Measurements from ENCODE around the gene AKT1. TPM values are rescaled to one million over a fixed set of nuclear protein-coding genes. Genes with fewer than 3 reads are reported as not detected.

The AKT1 gene
- polyA plus RNA-seq, 1 donor, result 97.5 TPM

GRCh38 chr14:104804481-104805325 lies 9.2 kb upstream of the AKT1 start:
- Histone ChIP-seq H3K27me3 (ENCODE audit: control insufficient read depth, insufficient read depth, low read length) (no peaks in the 10 kb centered on the region), H3K9me3 (ENCODE audit: control insufficient read depth, low read depth, low read length) (peaks cover 2% of the 10 kb centered on the region), H3K27ac (ENCODE audit: low read length) (no peak overlapping the region), H3K36me3 (ENCODE audit: control insufficient read depth, insufficient read depth, low read length) (no peaks in the 10 kb centered on the region), H3K4me3 (ENCODE audit: low read length) (no peak overlapping the region), H3K4me1 (ENCODE audit: control insufficient read depth, insufficient read depth, low read length) (peaks cover 23% of the 10 kb centered on the region)
- DNase-seq, result no peak
- WGBS (ENCODE audit: insufficient coverage, low lambda C conversion rate), result no CpG with 5 or more reads among the region's 18 CpGs

GRCh38 chr14:104803912-104804410 lies 8.4 kb upstream of the AKT1 start:
- H3K27ac ChIP-seq (ENCODE audit: low read length), result no peak overlapping the region
- H3K9me3 ChIP-seq (ENCODE audit: control insufficient read depth, low read depth, low read length), result peaks cover 2% of the 10 kb centered on the region
- H3K36me3 ChIP-seq (ENCODE audit: control insufficient read depth, insufficient read depth, low read length), result no peaks in the 10 kb centered on the region
- H3K4me3 ChIP-seq (ENCODE audit: low read length), result no peak overlapping the region
- peaks cover 26% of the 10 kb centered on the region for H3K4me1 ChIP-seq (ENCODE audit: control insufficient read depth, insufficient read depth, low read length)
- no peak for DNase-seq
- WGBS (ENCODE audit: insufficient coverage, low lambda C conversion rate), result no CpG with 5 or more reads among the region's 15 CpGs
- H3K27me3 ChIP-seq (ENCODE audit: control insufficient read depth, insufficient read depth, low read length), result no peaks in the 10 kb centered on the region

DNA sequence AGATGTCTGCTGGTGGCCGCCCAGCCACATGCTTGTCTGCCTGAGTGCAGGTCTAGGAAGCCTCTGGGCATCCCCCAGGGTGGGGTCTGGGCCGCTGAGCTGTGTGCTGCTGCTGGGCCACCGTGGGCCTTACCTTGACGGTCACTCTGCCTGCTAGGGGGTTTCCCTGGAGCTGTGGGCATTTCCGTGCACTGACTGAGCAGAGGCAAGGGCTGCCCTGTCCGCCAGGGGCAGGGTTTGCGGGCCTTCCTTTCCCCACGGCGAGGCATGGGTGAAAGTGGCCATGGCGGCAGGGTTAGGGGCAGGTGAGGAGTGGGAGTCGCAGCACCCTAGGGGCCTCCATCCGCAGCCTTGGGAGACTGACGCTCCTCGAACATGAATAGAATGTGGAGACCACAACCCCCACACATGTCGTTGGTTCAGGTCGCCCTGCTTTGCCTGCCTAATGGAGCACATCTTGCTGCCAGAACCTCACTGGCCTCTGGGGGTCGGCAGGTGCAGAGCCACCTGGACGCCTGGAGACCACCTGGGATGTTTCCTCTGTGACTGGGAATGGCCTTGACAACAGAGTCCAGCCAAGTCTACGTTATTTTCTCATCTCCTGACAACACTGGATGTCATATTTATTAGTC lies 7.8 kb upstream of the AKT1 start:
- no peak overlapping the region for H3K27ac ChIP-seq (ENCODE audit: low read length)
- no peaks in the 10 kb centered on the region for H3K27me3 ChIP-seq (ENCODE audit: control insufficient read depth, insufficient read depth, low read length)
- H3K4me3 ChIP-seq (ENCODE audit: low read length), result no peak overlapping the region
- no CpG with 5 or more reads among the region's 19 CpGs for WGBS (ENCODE audit: insufficient coverage, low lambda C conversion rate)
- no peaks in the 10 kb centered on the region for H3K36me3 ChIP-seq (ENCODE audit: control insufficient read depth, insufficient read depth, low read length)
- no peak for DNase-seq
- peaks cover 2% of the 10 kb centered on the region for H3K9me3 ChIP-seq (ENCODE audit: control insufficient read depth, low read depth, low read length)
- H3K4me1 ChIP-seq (ENCODE audit: control insufficient read depth, insufficient read depth, low read length), result peaks cover 30% of the 10 kb centered on the region

DNA sequence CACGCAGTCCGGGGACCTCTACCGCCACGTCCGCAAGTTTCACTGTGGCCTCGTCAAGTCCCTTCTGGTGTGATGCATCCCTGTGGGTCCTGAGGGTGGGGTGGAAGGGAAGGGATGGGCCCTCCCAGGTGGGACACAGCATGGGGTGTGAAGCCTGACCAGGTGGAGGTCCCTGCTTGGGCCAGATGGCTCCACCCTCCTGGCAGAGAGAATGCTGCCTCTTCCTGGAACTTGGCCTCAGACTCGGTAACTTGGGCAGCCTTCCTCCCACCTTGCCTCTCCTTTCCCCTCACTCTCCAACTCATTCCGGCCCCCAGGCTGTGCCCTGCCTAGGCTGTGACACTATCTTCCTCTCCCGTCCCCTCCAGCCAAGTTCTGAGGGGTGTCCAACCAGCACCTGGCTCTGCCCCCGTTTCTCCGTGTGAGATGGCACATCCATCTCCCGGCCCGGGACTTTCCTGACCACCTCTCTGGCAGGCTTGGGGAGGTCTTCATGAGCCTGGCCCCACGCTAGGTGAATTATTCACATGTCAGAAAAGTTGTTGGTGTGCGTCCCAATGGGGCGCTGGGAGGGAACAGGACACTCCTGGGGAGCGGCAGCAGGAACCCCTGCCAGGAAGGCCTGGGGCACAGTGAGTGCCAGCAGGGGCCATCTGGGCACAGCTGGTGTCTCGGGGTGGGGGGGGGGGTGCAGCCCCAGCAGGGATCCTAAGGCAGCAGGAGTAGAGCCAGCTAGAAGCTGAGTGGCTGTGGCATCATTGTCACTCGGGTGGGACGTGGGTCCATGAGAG lies 7.0 kb upstream of the AKT1 start:
- H3K27me3 ChIP-seq (ENCODE audit: control insufficient read depth, insufficient read depth, low read length), result no peaks in the 10 kb centered on the region
- H3K27ac ChIP-seq (ENCODE audit: low read length), result no peak overlapping the region
- 80% methylated on average over 1 of the region's 20 CpGs for WGBS (ENCODE audit: insufficient coverage, low lambda C conversion rate)
- DNase-seq, result no peak
- H3K4me1 ChIP-seq (ENCODE audit: control insufficient read depth, insufficient read depth, low read length), result peaks cover 38% of the 10 kb centered on the region
- H3K9me3 ChIP-seq (ENCODE audit: control insufficient read depth, low read depth, low read length), result peaks cover 2% of the 10 kb centered on the region
- no peak overlapping the region for H3K4me3 ChIP-seq (ENCODE audit: low read length)
- no peaks in the 10 kb centered on the region for H3K36me3 ChIP-seq (ENCODE audit: control insufficient read depth, insufficient read depth, low read length)

DNA sequence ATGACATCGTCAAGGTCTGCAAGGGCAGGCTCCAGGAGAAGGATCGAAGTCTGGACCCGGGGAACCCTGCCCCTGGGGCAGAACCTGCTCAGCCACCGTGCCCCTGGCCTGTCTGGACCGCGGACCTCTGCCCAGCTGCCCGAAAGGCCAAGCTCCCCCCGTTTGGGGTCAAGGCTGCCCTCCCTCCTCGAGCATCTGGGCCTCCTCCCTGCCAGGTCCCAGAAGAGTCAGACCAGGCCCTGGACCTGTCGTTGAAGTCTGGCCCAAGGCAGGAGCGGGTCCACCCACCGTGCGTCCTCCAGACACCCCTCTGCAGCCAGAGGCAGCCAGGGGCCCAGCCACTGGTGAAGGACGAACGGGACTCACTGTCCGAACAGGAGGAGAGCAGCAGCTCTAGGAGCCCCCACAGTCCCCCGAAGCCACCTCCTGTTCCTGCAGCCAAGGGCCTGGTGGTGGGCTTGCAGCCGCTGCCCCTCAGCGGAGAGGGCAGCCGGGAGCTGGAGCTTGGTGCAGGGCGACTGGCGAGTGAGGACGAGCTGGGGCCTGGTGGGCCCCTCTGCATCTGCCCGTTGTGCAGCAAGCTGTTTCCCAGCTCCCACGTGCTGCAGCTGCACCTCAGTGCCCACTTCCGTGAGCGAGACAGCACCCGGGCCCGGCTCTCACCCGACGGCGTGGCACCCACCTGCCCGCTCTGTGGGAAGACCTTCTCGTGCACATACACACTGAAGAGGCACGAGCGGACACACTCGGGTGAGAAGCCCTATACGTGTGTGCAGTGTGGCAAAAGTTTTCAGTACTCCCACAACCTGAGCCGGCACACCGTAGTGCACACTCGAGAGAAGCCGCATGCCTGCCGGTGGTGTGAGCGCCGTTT lies 6.2 kb upstream of the AKT1 start:
- no peak for DNase-seq
- H3K27ac ChIP-seq (ENCODE audit: low read length), result no peak overlapping the region
- H3K4me1 ChIP-seq (ENCODE audit: control insufficient read depth, insufficient read depth, low read length), result peaks cover 47% of the 10 kb centered on the region
- H3K27me3 ChIP-seq (ENCODE audit: control insufficient read depth, insufficient read depth, low read length), result no peaks in the 10 kb centered on the region
- WGBS (ENCODE audit: insufficient coverage, low lambda C conversion rate), result no CpG with 5 or more reads among the region's 45 CpGs
- no peaks in the 10 kb centered on the region for H3K36me3 ChIP-seq (ENCODE audit: control insufficient read depth, insufficient read depth, low read length)
- H3K9me3 ChIP-seq (ENCODE audit: control insufficient read depth, low read depth, low read length), result peaks cover 2% of the 10 kb centered on the region
- peak overlapping the region; percentile 55 for H3K4me3 ChIP-seq (ENCODE audit: low read length)

- peak; percentile 87 to 94 for DNase-seq
- peaks cover 2% of the 10 kb centered on the region for H3K9me3 ChIP-seq (ENCODE audit: control insufficient read depth, low read depth, low read length)
- no peaks in the 10 kb centered on the region for H3K27me3 ChIP-seq (ENCODE audit: control insufficient read depth, insufficient read depth, low read length)
- no CpG with 5 or more reads among the region's 105 CpGs for WGBS (ENCODE audit: insufficient coverage, low lambda C conversion rate)
- no peaks in the 10 kb centered on the region for H3K36me3 ChIP-seq (ENCODE audit: control insufficient read depth, insufficient read depth, low read length)
- H3K4me1 ChIP-seq (ENCODE audit: control insufficient read depth, insufficient read depth, low read length), result peaks cover 55% of the 10 kb centered on the region
- H3K4me3 ChIP-seq (ENCODE audit: low read length), result peak within 1 kb of the TSS; percentile 64
- H3K27ac ChIP-seq (ENCODE audit: low read length), result peak within 1 kb of the TSS; percentile 76
Observed at GRCh38 chr14:104800771-104801519, 5.4 kb upstream of the AKT1 start, which contains the start of gene ZBTB42. ZBTB42 (plus strand) TSS chr14:104801101; CDS start chr14:104801198, 97 bp downstream.

DNA sequence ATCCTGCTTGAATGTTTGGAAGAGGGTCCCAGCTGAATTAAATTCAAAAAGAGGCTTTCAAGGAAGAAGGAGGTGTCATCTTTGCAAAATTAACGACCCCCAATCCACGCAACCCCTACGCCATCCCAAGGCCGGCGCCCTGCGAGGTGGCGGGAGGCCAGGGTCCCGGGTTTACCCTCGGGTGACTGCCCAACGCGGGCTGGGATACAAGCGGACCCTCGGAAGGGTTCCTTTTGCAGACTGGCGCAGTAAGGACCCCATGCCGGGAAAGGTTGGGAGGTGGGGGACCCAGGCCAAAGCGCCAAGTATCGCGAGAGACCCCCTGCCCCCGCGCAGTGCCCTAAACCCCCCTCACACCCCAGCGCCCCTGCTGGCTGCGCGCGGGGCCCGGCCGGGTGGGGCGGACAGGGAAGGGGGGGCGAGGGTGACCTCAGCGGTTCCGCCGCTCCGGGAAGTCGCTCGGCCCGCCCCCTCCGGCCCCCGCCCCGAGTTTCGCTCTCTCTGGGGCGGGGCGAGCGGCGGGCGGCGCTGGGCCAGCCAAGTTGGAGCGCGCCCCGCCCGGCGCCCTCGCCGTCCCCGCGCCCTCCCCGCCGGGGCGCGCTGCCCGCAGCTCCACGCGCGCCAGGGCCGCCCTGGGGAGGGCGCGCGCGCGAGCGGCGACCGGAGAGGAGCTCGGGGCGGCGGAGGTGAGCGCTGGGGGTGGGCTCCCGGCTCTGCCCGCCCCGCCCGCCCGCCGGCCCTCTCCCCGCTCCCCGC lies 4.6 kb upstream of the AKT1 start:
- Histone ChIP-seq H3K27me3 (ENCODE audit: control insufficient read depth, insufficient read depth, low read length) (no peaks in the 10 kb centered on the region), H3K9me3 (ENCODE audit: control insufficient read depth, low read depth, low read length) (peaks cover 2% of the 10 kb centered on the region), H3K4me3 (ENCODE audit: low read length) (peak overlapping the region; percentile 64), H3K27ac (ENCODE audit: low read length) (peak overlapping the region; percentile 76), H3K36me3 (ENCODE audit: control insufficient read depth, insufficient read depth, low read length) (no peaks in the 10 kb centered on the region), H3K4me1 (ENCODE audit: control insufficient read depth, insufficient read depth, low read length) (peaks cover 57% of the 10 kb centered on the region)
- WGBS (ENCODE audit: insufficient coverage, low lambda C conversion rate), result no CpG with 5 or more reads among the region's 83 CpGs
- peak; percentile 75 to 89 for DNase-seq

DNA sequence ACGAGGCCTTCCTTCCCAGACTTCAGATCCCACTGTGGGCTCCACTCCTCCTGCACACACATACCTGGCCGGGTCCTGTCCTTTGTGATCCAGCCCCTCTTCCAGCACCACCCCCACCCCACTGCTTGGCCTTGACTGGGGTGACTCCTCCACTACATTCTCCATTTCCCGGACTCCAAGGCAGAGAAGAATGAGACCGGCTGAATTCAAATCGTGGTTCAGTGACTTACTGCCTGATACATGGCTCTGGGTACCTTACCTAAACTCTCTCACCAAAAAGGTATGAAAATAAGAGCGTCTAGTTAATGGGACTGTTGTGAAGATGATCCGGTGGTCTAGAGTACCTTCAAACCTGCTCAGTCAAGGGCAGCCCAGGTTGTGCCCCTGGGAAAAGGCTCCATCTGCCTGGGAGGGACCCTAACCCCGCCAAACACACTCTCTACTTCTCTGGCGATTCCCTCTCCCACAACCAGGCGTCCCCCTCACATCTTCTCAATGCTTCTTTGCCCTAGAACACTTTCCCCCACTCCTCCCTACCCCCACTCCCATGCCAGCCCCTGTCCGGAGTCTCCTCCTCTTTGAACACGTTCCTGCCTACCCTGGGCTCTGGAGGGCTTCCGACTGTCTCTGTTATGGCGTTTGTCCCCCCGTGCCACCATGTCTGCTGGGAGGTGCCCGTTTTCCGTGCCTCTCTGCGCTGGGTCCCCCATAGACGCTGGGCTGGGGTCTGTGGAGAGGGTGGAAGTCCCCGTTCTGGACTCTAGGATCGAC lies 3.9 kb upstream of the AKT1 start:
- WGBS (ENCODE audit: insufficient coverage, low lambda C conversion rate), result 10% methylated on average over 2 of the region's 21 CpGs
- Histone ChIP-seq H3K36me3 (ENCODE audit: control insufficient read depth, insufficient read depth, low read length) (no peaks in the 10 kb centered on the region), H3K27ac (ENCODE audit: low read length) (peak overlapping the region; percentile 76), H3K27me3 (ENCODE audit: control insufficient read depth, insufficient read depth, low read length) (no peaks in the 10 kb centered on the region), H3K9me3 (ENCODE audit: control insufficient read depth, low read depth, low read length) (peaks cover 2% of the 10 kb centered on the region), H3K4me3 (ENCODE audit: low read length) (peak overlapping the region; percentile 64), H3K4me1 (ENCODE audit: control insufficient read depth, insufficient read depth, low read length) (peaks cover 57% of the 10 kb centered on the region)
- DNase-seq, result peak in 1 of 2 donors; percentile 45

All from large intestine (tissue), 3 donors.